CD14-positive monocyte (primary cell): ENCODE measurements around the gene HIVEP3. TPM values are rescaled to one million over a fixed set of nuclear protein-coding genes. Genes with fewer than 3 reads are reported as not detected.

Source experiments
- DNase-seq, 3 donors: peaks; one replicate each; pipeline ENCODE4 v3.0.0-alpha.2; 2011 to 2022
- H2AFZ ChIP-seq: 2 replicates; pipeline ENCODE4 v1.6.0; 2012; ENCODE audit warnings: mild to moderate bottlenecking, low read depth, low read length, inconsistent platforms; ENCODE audit not compliant: insufficient read depth, poor library complexity, severe bottlenecking
- H3K27ac ChIP-seq, 2 donors: 1 replicate in 1 of 2; 2 replicates in 1 of 2; pipeline ENCODE4 v1.5.1; 2012 to 2013; ENCODE audit warnings: low read length in 2 of 2, control low read depth in 1 of 2, inconsistent platforms in 1 of 2, low read depth in 1 of 2, mild to moderate bottlenecking in 1 of 2
- H3K27me3 ChIP-seq, 2 donors: one replicate each; pipeline versions ENCODE4 v1.6.0 to v1.6.1; 2011 to 2013; ENCODE audit warnings: low read length in 2 of 2; ENCODE audit not compliant: control insufficient read depth in 2 of 2, insufficient read depth in 2 of 2
- H3K36me3 ChIP-seq, 2 donors: replicated peaks in 1 of 2; 1 replicate in 1 of 2; 2 replicates in 1 of 2; pipeline versions ENCODE4 v1.5.1 to v1.6.1; 2012 to 2013; ENCODE audit warnings: low read length in 2 of 2, control low read depth in 1 of 2, inconsistent platforms in 1 of 2, mild to moderate bottlenecking in 1 of 2; ENCODE audit not compliant: insufficient read depth in 2 of 2, control insufficient read depth in 1 of 2
- H3K4me1 ChIP-seq, 2 donors: 1 replicate in 1 of 2; 2 replicates in 1 of 2; pipeline versions ENCODE4 v1.5.1 to v1.6.1; 2012 to 2013; ENCODE audit warnings: low read length in 2 of 2, control low read depth in 1 of 2, inconsistent platforms in 1 of 2, mild to moderate bottlenecking in 1 of 2, moderate library complexity in 1 of 2; ENCODE audit not compliant: insufficient read depth in 2 of 2, control insufficient read depth in 1 of 2
- H3K4me2 ChIP-seq: replicated peaks from 2 replicates; pipeline ENCODE3; 2012; ENCODE audit warnings: low read length, moderate library complexity, mild to moderate bottlenecking; ENCODE audit not compliant: poor library complexity, severe bottlenecking; ENCODE audit errors: extremely low read depth
- H3K4me3 ChIP-seq, 3 experiments: fragments of 200-600 bp in 1 of 3; sonication (generic) in 1 of 3; replicated peaks in 1 of 3; 1 replicate in 2 of 3; 2 replicates in 1 of 3; pipeline ENCODE4 v1.5.1; 2011 to 2013; ENCODE audit warnings: low read length in 3 of 3, mild to moderate bottlenecking in 3 of 3, control low read depth in 2 of 3, low read depth in 2 of 3, inconsistent platforms in 1 of 3, moderate library complexity in 1 of 3
- H3K79me2 ChIP-seq: 2 replicates; pipeline ENCODE4 v1.6.0; 2012; ENCODE audit warnings: mild to moderate bottlenecking, control low read depth, inconsistent platforms, low read length, moderate library complexity; ENCODE audit not compliant: insufficient read depth
- H3K9ac ChIP-seq: 2 replicates; pipeline ENCODE4 v1.6.0; 2017; ENCODE audit warnings: low read length, mild to moderate bottlenecking; ENCODE audit not compliant: insufficient read depth, poor library complexity, severe bottlenecking
- H3K9me3 ChIP-seq, 2 donors: replicated peaks in 1 of 2; 1 replicate in 1 of 2; 2 replicates in 1 of 2; pipeline versions ENCODE4 v1.5.1 to v1.6.1; 2012 to 2013; ENCODE audit warnings: low read length in 2 of 2, control low read depth in 1 of 2; ENCODE audit not compliant: control insufficient read depth in 1 of 2, insufficient read depth in 1 of 2
- H4K20me1 ChIP-seq: 2 replicates; pipeline ENCODE4 v1.6.0; 2012; ENCODE audit warnings: mild to moderate bottlenecking, low read length, control low read depth, moderate library complexity; ENCODE audit not compliant: insufficient read depth
- H3K27ac Mint-ChIP-seq, 7 donors: one replicate each; pipeline ENCODE4 v1.8.0; 2020; ENCODE audit warnings: mild to moderate bottlenecking in 7 of 7, mixed read lengths in 7 of 7, moderate library complexity in 6 of 7, inconsistent platforms in 2 of 7
- H3K27me3 Mint-ChIP-seq, 3 donors: one replicate each; pipeline ENCODE4 v1.8.0; 2021 to 2022; ENCODE audit warnings: low read depth in 3 of 3, mild to moderate bottlenecking in 3 of 3, mixed read lengths in 3 of 3, moderate library complexity in 3 of 3, inconsistent platforms in 1 of 3
- H3K36me3 Mint-ChIP-seq, 2 donors: one replicate each; pipeline ENCODE4 v1.8.0; 2020; ENCODE audit warnings: mixed read lengths in 2 of 2, inconsistent platforms in 1 of 2, mild to moderate bottlenecking in 1 of 2
- H3K4me1 Mint-ChIP-seq: one replicate; pipeline ENCODE4 v1.8.0; 2020; ENCODE audit warnings: mild to moderate bottlenecking, mixed read lengths
- H3K4me3 Mint-ChIP-seq, 2 donors: one replicate each; pipeline ENCODE4 v1.8.0; 2020; ENCODE audit warnings: mild to moderate bottlenecking in 2 of 2, mixed read lengths in 2 of 2, moderate library complexity in 1 of 2
- H3K9me3 Mint-ChIP-seq, 7 donors: one replicate each; pipeline ENCODE4 v1.8.0; 2020 to 2022; ENCODE audit warnings: mixed read lengths in 7 of 7, mild to moderate bottlenecking in 6 of 7, moderate library complexity in 6 of 7, inconsistent platforms in 2 of 7
- WGBS: methylation state at CpG from one replicate; pipeline ENCODE4 v1.1.5; 2013; ENCODE audit warnings: missing lambda C conversion rate; ENCODE audit not compliant: insufficient coverage; 5-methylcytosine and 5-hydroxymethylcytosine counted together
- intact Hi-C, 2 donors: fragments of 100-400 bp; cut with micrococcal nuclease; formaldehyde crosslinking; loops; one replicate each; pipeline versions ENCODE4 v1.15.0 to v1.15.1; 2023
- polyA plus RNA-seq, 3 donors: library from polyadenylated mRNA; depleted of rRNA in 1 of 3; unstranded in 2 of 3; stranded (reverse) in 1 of 3; fragments of 300-500 nt in 2 of 3; fragments of >200 nt in 1 of 3; fragmentation: Illumina TruSeq in 2 of 3; gene quantifications; 1 replicate in 2 of 3; 2 replicates in 1 of 3; pipeline ENCODE4 v1.2.3, GENCODE V29; 2012 to 2021
- TF ChIP-seq, protein P1 (sequence below): fragments of 200-600 bp; IDR thresholded peaks from one replicate; pipeline ENCODE4 v1.8.0; 2022; ENCODE audit warnings: antibody characterized with exemption, mild to moderate bottlenecking

HIVEP3 gene
- polyA plus RNA-seq, 3 donors, result 1.2 to 3.7 (median 1.8) TPM

DNA sequence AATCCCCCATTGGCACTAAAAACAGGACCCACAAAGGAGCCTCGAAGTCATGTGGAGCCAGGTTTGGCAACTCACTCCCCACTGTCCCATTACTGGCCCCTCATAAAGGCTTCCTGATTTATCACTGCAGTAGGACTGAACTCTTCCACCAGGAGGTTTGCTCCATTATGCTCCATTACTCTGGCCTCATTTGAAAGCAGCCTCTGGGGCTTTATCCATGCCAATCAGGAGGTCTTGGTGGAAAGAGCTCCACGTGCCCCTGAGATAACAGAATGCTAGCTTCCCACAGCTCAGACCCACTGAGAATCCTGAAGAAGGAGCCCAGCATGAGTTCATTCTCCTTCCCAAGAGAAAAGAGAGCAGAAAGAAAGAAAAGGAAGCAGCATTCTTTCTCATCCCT is 76.4 kb downstream of the HIVEP3 start:
- TF ChIP-seq, protein P1, sequence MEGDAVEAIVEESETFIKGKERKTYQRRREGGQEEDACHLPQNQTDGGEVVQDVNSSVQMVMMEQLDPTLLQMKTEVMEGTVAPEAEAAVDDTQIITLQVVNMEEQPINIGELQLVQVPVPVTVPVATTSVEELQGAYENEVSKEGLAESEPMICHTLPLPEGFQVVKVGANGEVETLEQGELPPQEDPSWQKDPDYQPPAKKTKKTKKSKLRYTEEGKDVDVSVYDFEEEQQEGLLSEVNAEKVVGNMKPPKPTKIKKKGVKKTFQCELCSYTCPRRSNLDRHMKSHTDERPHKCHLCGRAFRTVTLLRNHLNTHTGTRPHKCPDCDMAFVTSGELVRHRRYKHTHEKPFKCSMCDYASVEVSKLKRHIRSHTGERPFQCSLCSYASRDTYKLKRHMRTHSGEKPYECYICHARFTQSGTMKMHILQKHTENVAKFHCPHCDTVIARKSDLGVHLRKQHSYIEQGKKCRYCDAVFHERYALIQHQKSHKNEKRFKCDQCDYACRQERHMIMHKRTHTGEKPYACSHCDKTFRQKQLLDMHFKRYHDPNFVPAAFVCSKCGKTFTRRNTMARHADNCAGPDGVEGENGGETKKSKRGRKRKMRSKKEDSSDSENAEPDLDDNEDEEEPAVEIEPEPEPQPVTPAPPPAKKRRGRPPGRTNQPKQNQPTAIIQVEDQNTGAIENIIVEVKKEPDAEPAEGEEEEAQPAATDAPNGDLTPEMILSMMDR, result no peak
- no peaks in the 10 kb centered on the region for H3K36me3 ChIP-seq
- Mint-ChIP-seq H3K4me3 (no peak overlapping the region), H3K36me3 (no peaks in the 10 kb centered on the region), H3K4me1 (peaks cover 14% of the 10 kb centered on the region), H3K27me3 (peaks cover 0 to 3% (median 0%) of the 10 kb centered on the region in 3 donors), H3K27ac (no peak overlapping the region), H3K9me3 (no peaks in the 10 kb centered on the region)
- no peaks in the 10 kb centered on the region for H3K27me3 ChIP-seq
- H3K79me2 ChIP-seq, result no peaks in the 10 kb centered on the region
- DNase-seq, result no peak
- H3K4me1 ChIP-seq, result no peaks in the 10 kb centered on the region
- H3K9ac ChIP-seq, result no peak overlapping the region
- no peaks in the 10 kb centered on the region for H3K9me3 ChIP-seq
- intact Hi-C loops, result loop anchor here in 1 of 2 donors (5.0 kb wide), 1 partner anchor 50 kb away; no protein-coding TSS in a partner anchor
- H2AFZ ChIP-seq, result no peak overlapping the region
- H3K4me2 ChIP-seq, result no peak overlapping the region
- WGBS, result 100% methylated on average over 1 of the region's 2 CpGs
- H3K4me3 ChIP-seq, result no peak overlapping the region
- H3K27ac ChIP-seq, result no peak overlapping the region
- H4K20me1 ChIP-seq, result no peaks in the 10 kb centered on the region

DNA sequence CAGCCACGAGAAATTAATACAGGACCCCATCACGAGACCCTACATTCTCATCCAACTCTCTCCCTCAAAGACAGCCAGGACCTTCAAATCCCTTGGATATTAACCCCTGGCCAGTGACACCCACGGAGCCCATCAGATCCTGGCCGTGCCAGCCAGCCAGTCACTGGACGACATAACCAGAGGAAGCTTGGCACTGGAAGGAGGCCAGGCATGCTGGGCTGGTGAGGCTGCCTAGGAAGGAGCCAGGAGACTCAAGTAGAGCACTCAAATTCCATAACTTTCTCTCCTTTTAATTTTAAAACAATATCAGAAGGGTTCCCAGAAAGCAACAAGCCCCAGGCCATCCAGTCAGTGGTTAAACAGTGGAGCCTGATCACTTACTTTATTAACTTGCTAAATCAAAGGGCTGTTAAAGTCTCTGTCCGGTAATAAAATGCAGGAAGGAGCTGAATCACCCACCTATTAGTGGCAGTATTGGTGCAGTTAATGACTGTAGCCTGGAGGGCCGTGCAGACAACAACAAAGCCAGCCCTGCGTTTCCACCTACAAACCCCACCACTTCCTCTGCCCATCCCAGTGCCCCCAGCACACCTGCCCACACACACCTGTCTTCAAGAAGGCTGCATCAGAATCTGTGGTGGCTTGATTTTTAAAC is 78.0 kb downstream of the HIVEP3 start:
- H3K9ac ChIP-seq, result no peak overlapping the region
- no peaks in the 10 kb centered on the region for H3K4me1 ChIP-seq
- no peak for DNase-seq
- no peaks in the 10 kb centered on the region for H3K79me2 ChIP-seq
- Mint-ChIP-seq H3K27ac (no peak overlapping the region), H3K4me3 (no peak overlapping the region), H3K4me1 (peaks cover 9% of the 10 kb centered on the region), H3K9me3 (no peaks in the 10 kb centered on the region), H3K36me3 (no peaks in the 10 kb centered on the region), H3K27me3 (peaks cover 0 to 3% (median 0%) of the 10 kb centered on the region in 3 donors)
- H3K4me2 ChIP-seq, result no peak overlapping the region
- H3K9me3 ChIP-seq, result no peaks in the 10 kb centered on the region
- intact Hi-C loops, result loop anchor here in 1 of 2 donors (5.0 kb wide), 1 partner anchor 52 kb away; no protein-coding TSS in a partner anchor
- no peak overlapping the region for H3K4me3 ChIP-seq
- H3K36me3 ChIP-seq, result no peaks in the 10 kb centered on the region
- no peak overlapping the region for H3K27ac ChIP-seq
- TF ChIP-seq, protein P1, result no peak
- WGBS, result 75% methylated on average over 7 of the region's 8 CpGs
- H4K20me1 ChIP-seq, result no peaks in the 10 kb centered on the region
- H2AFZ ChIP-seq, result no peak overlapping the region
- no peaks in the 10 kb centered on the region for H3K27me3 ChIP-seq
